Karpas-422 (cell line): Measurements from ENCODE around the gene LYZL1. TPM values are rescaled to one million over a fixed set of nuclear protein-coding genes. Genes with fewer than 3 reads are reported as not detected.
"Not testable (repeated sequence)": the region's sequence is repeated elsewhere in the genome, so short reads cannot be mapped to it uniquely, and the experiment has no call there.

Experiments used
- DNase-seq: peaks from one replicate; pipeline ENCODE4 v3.0.0-alpha.2; 2015
- H2AFZ ChIP-seq: fragments of 200-600 bp; sonication (generic); 2 replicates; pipeline ENCODE4 v1.6.1; 2014; ENCODE audit warnings: antibody characterized with exemption, low read length, mixed read lengths
- H3K27ac ChIP-seq: fragments of 200-600 bp; sonication (generic); 2 replicates; pipeline ENCODE4 v1.5.1; 2014; ENCODE audit warnings: mild to moderate bottlenecking, low read length, moderate library complexity
- H3K27me3 ChIP-seq: fragments of 200-600 bp; sonication (generic); 2 replicates; pipeline ENCODE4 v1.6.1; 2014; ENCODE audit warnings: low read length, mixed read lengths
- H3K36me3 ChIP-seq: fragments of 200-600 bp; sonication (generic); 2 replicates; pipeline ENCODE4 v1.6.1; 2014; ENCODE audit warnings: low read length, mixed read lengths; ENCODE audit not compliant: insufficient read depth
- H3K4me1 ChIP-seq: fragments of 200-600 bp; sonication (generic); 2 replicates; pipeline ENCODE4 v1.6.1; 2014; ENCODE audit warnings: mild to moderate bottlenecking, low read length, mixed read lengths
- H3K4me2 ChIP-seq: fragments of 200-600 bp; sonication (generic); 2 replicates; pipeline ENCODE4 v1.6.1; 2014; ENCODE audit warnings: low read length, low read depth, mild to moderate bottlenecking; ENCODE audit not compliant: poor library complexity, severe bottlenecking
- H3K4me3 ChIP-seq: fragments of 200-600 bp; sonication (generic); 2 replicates; pipeline ENCODE4 v1.5.1; 2014; ENCODE audit warnings: mild to moderate bottlenecking, antibody characterized with exemption, low read length, mixed read lengths
- H3K79me2 ChIP-seq: fragments of 200-600 bp; sonication (generic); 2 replicates; pipeline ENCODE4 v1.6.1; 2014; ENCODE audit warnings: mild to moderate bottlenecking, low read length, mixed read lengths
- H3K9ac ChIP-seq: fragments of 200-600 bp; sonication (generic); 2 replicates; pipeline ENCODE4 v1.6.0; 2014; ENCODE audit warnings: low read length
- H3K9me2 ChIP-seq: fragments of 200-600 bp; sonication (generic), shearing (Covaris generic); replicated peaks from 2 replicates; pipeline ENCODE4 v1.6.0; 2014; ENCODE audit warnings: mild to moderate bottlenecking, low read length, moderate library complexity; ENCODE audit not compliant: insufficient read depth
- H3K9me3 ChIP-seq: fragments of 300-700, 200-600 bp; sonication (generic); 2 replicates; pipeline ENCODE4 v1.6.1; 2014; ENCODE audit warnings: low read length, mixed read lengths
- H4K20me1 ChIP-seq: fragments of 200-600 bp; sonication (generic); 2 replicates; pipeline ENCODE4 v1.6.1; 2014; ENCODE audit warnings: mild to moderate bottlenecking, antibody characterized with exemption, low read length, low read depth; ENCODE audit not compliant: insufficient read depth
- total RNA-seq: library from RNA; depleted of rRNA; stranded (reverse); fragments of >200 nt; shearing (Covaris generic); gene quantifications from 2 replicates; pipeline ENCODE4 v1.2.3, GENCODE V29; 2014; ENCODE audit warnings: low replicate concordance

Gene LYZL1
- total RNA-seq, 1 experiment from 2014 or later, result not detected

GRCh38 chr10:29332761-29333148 is 43.9 kb downstream of the LYZL1 start:
- no peak overlapping the region for H2AFZ ChIP-seq
- no peaks in the 10 kb centered on the region for H3K4me1 ChIP-seq
- no peak overlapping the region for H3K27ac ChIP-seq
- no peaks in the 10 kb centered on the region for H3K79me2 ChIP-seq
- no peaks in the 10 kb centered on the region for H3K9me3 ChIP-seq
- no peak overlapping the region for H3K4me3 ChIP-seq
- no peak for DNase-seq
- no peak overlapping the region for H3K4me2 ChIP-seq
- H3K9ac ChIP-seq, result no peak overlapping the region
- H4K20me1 ChIP-seq, result no peaks in the 10 kb centered on the region
- no peaks in the 10 kb centered on the region for H3K36me3 ChIP-seq
- no peaks in the 10 kb centered on the region for H3K9me2 ChIP-seq
- H3K27me3 ChIP-seq, result no peaks in the 10 kb centered on the region

- H3K4me2 ChIP-seq, H3K9me3 ChIP-seq, H3K36me3 ChIP-seq: not testable (repeated sequence)
Observed at GRCh38 chr10:29337526-29337925, 48.7 kb downstream of the LYZL1 start.

GRCh38 chr10:29343607-29344038 is 54.8 kb downstream of the LYZL1 start:
- no peaks in the 10 kb centered on the region for H3K36me3 ChIP-seq
- H3K27ac ChIP-seq, result no peak overlapping the region
- H3K4me3 ChIP-seq, result no peak overlapping the region
- DNase-seq, result no peak
- H3K9me2 ChIP-seq, result no peaks in the 10 kb centered on the region
- no peak overlapping the region for H3K4me2 ChIP-seq
- H3K9ac ChIP-seq, result no peak overlapping the region
- no peaks in the 10 kb centered on the region for H3K9me3 ChIP-seq
- H4K20me1 ChIP-seq, result no peaks in the 10 kb centered on the region
- no peaks in the 10 kb centered on the region for H3K79me2 ChIP-seq
- no peak overlapping the region for H2AFZ ChIP-seq
- H3K4me1 ChIP-seq, result no peaks in the 10 kb centered on the region
- H3K27me3 ChIP-seq, result no peaks in the 10 kb centered on the region

More at GRCh38 chr10:29337526-29337925, 48.7 kb downstream of the LYZL1 start:
- H2AFZ ChIP-seq, H3K4me1 ChIP-seq, H3K9me2 ChIP-seq, DNase-seq, H3K4me3 ChIP-seq, H3K79me2 ChIP-seq, H3K9ac ChIP-seq, H4K20me1 ChIP-seq, H3K27ac ChIP-seq, H3K27me3 ChIP-seq: not testable (repeated sequence)

GRCh38 chr10:29344073-29344820 is 55.4 kb downstream of the LYZL1 start:
- H3K9ac ChIP-seq, result no peak overlapping the region
- H4K20me1 ChIP-seq, result no peaks in the 10 kb centered on the region
- H3K9me2 ChIP-seq, result no peaks in the 10 kb centered on the region
- DNase-seq, result no peak
- no peak overlapping the region for H2AFZ ChIP-seq
- no peaks in the 10 kb centered on the region for H3K27me3 ChIP-seq
- no peak overlapping the region for H3K4me3 ChIP-seq
- H3K4me1 ChIP-seq, result no peaks in the 10 kb centered on the region
- no peak overlapping the region for H3K4me2 ChIP-seq
- H3K9me3 ChIP-seq, result no peaks in the 10 kb centered on the region
- no peaks in the 10 kb centered on the region for H3K36me3 ChIP-seq
- no peaks in the 10 kb centered on the region for H3K79me2 ChIP-seq
- no peak overlapping the region for H3K27ac ChIP-seq

GRCh38 chr10:29345144-29345909 is 56.5 kb downstream of the LYZL1 start:
- no peaks in the 10 kb centered on the region for H3K36me3 ChIP-seq
- no peaks in the 10 kb centered on the region for H3K27me3 ChIP-seq
- H3K9me2 ChIP-seq, result no peaks in the 10 kb centered on the region
- DNase-seq, result no peak
- no peak overlapping the region for H3K4me3 ChIP-seq
- no peak overlapping the region for H3K9ac ChIP-seq
- H4K20me1 ChIP-seq, result no peaks in the 10 kb centered on the region
- H3K9me3 ChIP-seq, result no peaks in the 10 kb centered on the region
- no peak overlapping the region for H2AFZ ChIP-seq
- H3K4me2 ChIP-seq, result no peak overlapping the region
- H3K4me1 ChIP-seq, result no peaks in the 10 kb centered on the region
- H3K79me2 ChIP-seq, result no peaks in the 10 kb centered on the region
- no peak overlapping the region for H3K27ac ChIP-seq

GRCh38 chr10:29345910-29346209 is 57.0 kb downstream of the LYZL1 start:
- no peak overlapping the region for H3K9ac ChIP-seq
- no peak overlapping the region for H3K4me2 ChIP-seq

GRCh38 chr10:29346296-29347001 is 57.6 kb downstream of the LYZL1 start:
- Histone ChIP-seq H2AFZ (no peak overlapping the region), H3K4me2 (no peak overlapping the region), H3K9me2 (no peaks in the 10 kb centered on the region), H3K4me1 (no peaks in the 10 kb centered on the region), H3K9me3 (no peaks in the 10 kb centered on the region), H3K9ac (no peak overlapping the region), H3K27ac (no peak overlapping the region), H3K36me3 (no peaks in the 10 kb centered on the region), H3K27me3 (no peaks in the 10 kb centered on the region), H3K79me2 (no peaks in the 10 kb centered on the region), H4K20me1 (no peaks in the 10 kb centered on the region), H3K4me3 (no peak overlapping the region)
- no peak for DNase-seq

More at GRCh38 chr10:29345910-29346209, 57.0 kb downstream of the LYZL1 start:
- Histone ChIP-seq H4K20me1 (no peaks in the 10 kb centered on the region), H3K4me1 (no peaks in the 10 kb centered on the region), H3K79me2 (no peaks in the 10 kb centered on the region), H3K9me3 (no peaks in the 10 kb centered on the region), H3K4me3 (no peak overlapping the region), H3K9me2 (no peaks in the 10 kb centered on the region), H3K27ac (no peak overlapping the region), H2AFZ (no peak overlapping the region), H3K27me3 (no peaks in the 10 kb centered on the region), H3K36me3 (no peaks in the 10 kb centered on the region)
- no peak for DNase-seq

- no peaks in the 10 kb centered on the region for H3K9me3 ChIP-seq
- H3K9ac ChIP-seq, result no peak overlapping the region
- no peak for DNase-seq
Observed at GRCh38 chr10:29348836-29349235, 60.0 kb downstream of the LYZL1 start.

More at GRCh38 chr10:29348836-29349235, 60.0 kb downstream of the LYZL1 start:
- Histone ChIP-seq H3K36me3 (no peaks in the 10 kb centered on the region), H3K4me3 (no peak overlapping the region), H3K27me3 (no peaks in the 10 kb centered on the region), H3K4me1 (no peaks in the 10 kb centered on the region), H3K4me2 (no peak overlapping the region), H4K20me1 (no peaks in the 10 kb centered on the region), H3K79me2 (no peaks in the 10 kb centered on the region), H3K27ac (no peak overlapping the region), H2AFZ (no peak overlapping the region), H3K9me2 (no peaks in the 10 kb centered on the region)
